CMK (cell line): ENCODE results near the gene MBNL2.
"Not testable (repeated sequence)": the region's sequence is repeated elsewhere in the genome, so short reads cannot be mapped to it uniquely, and the experiment has no call there.

ENCODE experiments used
- DNase-seq: peaks from one replicate; pipeline ENCODE4 v3.0.0-alpha.2; 2010; ENCODE audit warnings: low read depth

MBNL2 gene

GRCh38 chr13:97348569-97349100 lies 126.5 kb downstream of the MBNL2 start:
- no peak for DNase-seq

GRCh38 chr13:97352012-97352411 lies 129.9 kb downstream of the MBNL2 start:
- DNase-seq, result not testable (repeated sequence)

- no peak for DNase-seq
Observed at GRCh38 chr13:97352815-97353214, 130.7 kb downstream of the MBNL2 start.

GRCh38 chr13:97353927-97354675 lies 132.0 kb downstream of the MBNL2 start:
- no peak for DNase-seq

GRCh38 chr13:97354808-97355207 lies 132.7 kb downstream of the MBNL2 start:
- DNase-seq, result no peak

GRCh38 chr13:97356592-97356991 lies 134.5 kb downstream of the MBNL2 start:
- no peak for DNase-seq

- peak; percentile 41 for DNase-seq
Observed at GRCh38 chr13:97359181-97360057, 137.3 kb downstream of the MBNL2 start.

- DNase-seq, result no peak
Observed at GRCh38 chr13:97360610-97361009, 138.5 kb downstream of the MBNL2 start.

- DNase-seq, result no peak
Observed at GRCh38 chr13:97364031-97364430, 141.9 kb downstream of the MBNL2 start.

- DNase-seq, result no peak
Observed at GRCh38 chr13:97364827-97365226, 142.7 kb downstream of the MBNL2 start.

- no peak for DNase-seq
Observed at GRCh38 chr13:97366172-97366688, 144.1 kb downstream of the MBNL2 start.

GRCh38 chr13:97367016-97367822 lies 145.1 kb downstream of the MBNL2 start:
- DNase-seq, result no peak

GRCh38 chr13:97369261-97369893 lies 147.2 kb downstream of the MBNL2 start:
- no peak for DNase-seq

GRCh38 chr13:97371486-97372109 lies 149.5 kb downstream of the MBNL2 start:
- no peak for DNase-seq

GRCh38 chr13:97372936-97373335 lies 150.8 kb downstream of the MBNL2 start:
- no peak for DNase-seq

- no peak for DNase-seq
Observed at GRCh38 chr13:97373787-97374186, 151.7 kb downstream of the MBNL2 start.

- no peak for DNase-seq
Observed at GRCh38 chr13:97376981-97377380, 154.8 kb downstream of the MBNL2 start.

GRCh38 chr13:97379386-97379785 lies 157.3 kb downstream of the MBNL2 start:
- DNase-seq, result no peak

- DNase-seq, result no peak
Observed at GRCh38 chr13:97380696-97381095, 158.6 kb downstream of the MBNL2 start.

- no peak for DNase-seq
Observed at GRCh38 chr13:97381189-97381588, 159.1 kb downstream of the MBNL2 start.

GRCh38 chr13:97382276-97382675 lies 160.1 kb downstream of the MBNL2 start:
- no peak for DNase-seq
